Measurements from ENCODE around the gene ADGRA1.
A peak's percentile ranks its signal among the peaks of the same experiment; 100 is the strongest.
"Not testable (repeated sequence)": the region's sequence is repeated elsewhere in the genome, so short reads cannot be mapped to it uniquely, and the experiment has no call there.

ADGRA1 gene

GRCh38 chr10:133143546-133143945 is 55.8 kb downstream of the ADGRA1 start:
- DNase-seq (ENCODE audit: low spot score) = no peak

DNA sequence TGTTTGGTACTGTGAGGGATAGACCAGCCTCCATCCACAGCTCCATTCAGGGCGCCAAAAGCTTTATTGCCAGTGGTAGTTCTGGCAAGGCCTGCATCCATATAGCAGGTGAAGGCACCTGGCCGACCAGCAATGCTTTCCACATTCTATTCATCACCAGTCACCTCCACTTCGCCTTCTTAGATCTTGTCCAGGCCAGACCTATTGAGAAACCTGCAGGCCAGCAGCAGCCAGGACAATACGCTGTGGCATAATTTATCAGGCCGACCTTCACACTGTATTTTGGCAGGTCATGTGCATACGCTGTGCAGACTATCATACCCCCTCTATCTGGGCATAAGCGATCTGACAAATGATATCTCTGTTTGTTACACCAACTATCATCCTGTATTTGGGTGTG is 57.0 kb downstream of the ADGRA1 start:
- no peak for DNase-seq (ENCODE audit: low spot score)

- DNase-seq (ENCODE audit: low spot score) = no peak
These were observed 62.5 kb downstream of the ADGRA1 start for GRCh38 chr10:133150226-133150625.

DNA sequence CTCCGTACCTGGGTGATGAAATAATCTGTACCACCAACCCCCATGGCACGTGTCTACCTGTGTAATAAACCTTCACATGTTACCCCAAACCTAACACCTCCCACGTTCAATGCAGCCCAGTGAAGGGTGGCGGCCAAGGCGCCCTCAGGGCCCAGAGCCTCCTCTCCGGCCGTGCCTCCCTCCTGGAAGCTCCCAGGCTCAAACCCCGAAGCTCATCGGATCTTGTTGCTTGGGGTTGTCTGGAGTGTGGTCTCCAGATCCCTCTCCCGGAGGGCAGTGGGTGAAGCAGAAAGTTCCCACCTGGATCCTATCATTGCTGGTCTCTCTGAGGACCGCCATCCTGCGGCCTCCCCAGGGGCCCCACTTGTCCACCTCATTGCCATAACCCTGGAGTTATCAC is 62.9 kb downstream of the ADGRA1 start:
- DNase-seq (ENCODE audit: low spot score) = no peak

- not testable (repeated sequence) for DNase-seq (ENCODE audit: low spot score)
These were observed 63.3 kb downstream of the ADGRA1 start for GRCh38 chr10:133151071-133151470.

- peak; percentile 16 for DNase-seq (ENCODE audit: low spot score)
These were observed 63.8 kb downstream of the ADGRA1 start for GRCh38 chr10:133151543-133151972.

DNA sequence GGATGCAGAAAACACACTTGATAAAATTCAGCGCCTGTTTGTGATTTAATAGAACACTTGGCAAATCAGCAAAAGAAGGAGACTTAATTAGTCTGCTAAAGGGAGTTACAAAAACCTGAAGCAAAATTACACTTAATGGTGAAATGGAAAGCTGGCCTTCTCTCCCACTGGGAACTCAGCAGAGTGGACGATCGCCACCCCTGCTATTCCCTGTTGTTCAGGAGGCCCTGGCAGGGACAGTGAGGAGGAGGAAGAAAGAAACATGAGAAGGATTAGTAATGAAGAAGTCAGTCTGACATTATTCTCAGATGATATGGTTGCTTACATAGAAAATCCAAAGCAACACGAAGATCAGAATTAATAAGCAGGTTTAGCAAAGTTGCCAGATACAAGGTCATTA is 66.7 kb downstream of the ADGRA1 start:
- DNase-seq (ENCODE audit: low spot score) = no peak

DNA sequence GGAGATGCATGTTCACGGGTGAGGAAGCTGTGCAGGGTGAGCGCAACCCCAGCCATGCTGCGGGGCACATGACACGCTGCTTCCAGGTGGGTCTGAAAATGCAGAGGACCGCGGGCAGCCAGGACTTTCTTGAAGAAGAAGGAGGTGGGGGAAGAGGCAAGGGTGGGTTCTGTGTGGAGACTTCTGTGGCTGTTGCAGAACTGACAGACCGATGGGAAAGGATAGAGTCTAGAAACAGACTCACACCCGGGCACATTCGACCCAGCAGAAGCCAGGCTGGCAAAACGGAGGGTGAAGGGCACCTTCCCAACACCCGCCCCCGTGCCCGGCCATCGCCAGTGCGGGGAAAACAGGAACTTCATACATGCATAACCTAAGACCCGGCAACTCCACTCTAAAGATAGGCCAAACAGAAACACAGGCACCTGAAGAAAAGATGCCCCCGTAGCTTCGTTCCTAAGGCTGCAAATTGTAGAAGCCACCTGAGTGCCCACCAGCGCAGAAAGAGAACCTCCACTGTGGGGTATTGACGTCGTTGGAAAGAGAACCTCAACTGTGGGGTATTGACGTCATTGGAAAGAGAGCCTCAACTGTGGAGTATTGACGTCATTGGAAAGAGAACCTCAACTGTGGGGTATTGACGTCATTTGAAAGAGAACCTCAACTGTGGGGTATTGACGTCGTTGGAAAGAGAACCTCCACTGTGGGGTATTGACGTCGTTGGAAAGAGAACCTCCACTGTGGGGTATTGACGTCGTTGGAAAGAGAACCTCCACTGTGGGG is 67.5 kb downstream of the ADGRA1 start:
- no peak for DNase-seq (ENCODE audit: low spot score)

GRCh38 chr10:133156674-133157579 is 69.2 kb downstream of the ADGRA1 start:
- no peak for DNase-seq (ENCODE audit: low spot score)

DNA sequence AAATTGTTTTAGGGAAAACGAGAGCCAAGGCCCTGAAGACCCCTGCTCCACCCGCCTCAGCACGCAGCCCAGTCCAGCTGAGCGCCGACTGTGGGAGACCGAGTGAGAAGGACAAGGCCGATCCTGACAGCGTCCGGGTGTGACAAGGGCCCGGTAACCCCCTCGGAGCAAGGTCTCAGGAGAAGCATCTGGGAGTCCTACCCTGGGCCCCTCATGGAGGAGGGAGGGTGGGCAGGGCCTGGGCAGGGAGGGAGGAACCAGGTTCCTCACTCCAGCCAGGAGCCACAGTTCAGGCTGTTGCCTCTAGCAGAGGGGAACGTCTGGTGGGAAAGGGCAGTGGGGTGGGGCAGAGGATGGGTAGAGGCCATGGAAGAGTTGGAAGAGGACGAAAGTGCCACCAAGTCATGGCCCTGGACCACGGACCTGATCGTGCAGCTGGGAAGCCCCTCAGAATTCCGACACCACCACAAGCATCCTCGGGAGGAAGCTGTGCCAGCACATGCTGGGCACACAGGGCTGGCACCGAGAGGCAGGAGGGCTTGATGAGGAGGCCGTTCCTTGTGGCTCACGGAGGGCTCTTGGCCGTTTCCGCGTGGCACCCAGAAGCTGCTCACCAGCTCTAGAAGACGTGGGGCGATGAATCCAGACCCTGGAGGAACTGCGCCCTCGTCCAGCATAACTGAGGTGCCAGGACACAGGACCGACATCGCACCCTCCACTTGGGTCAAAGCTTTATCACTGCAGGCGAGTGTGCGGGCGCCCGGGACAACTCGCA is 70.1 kb downstream of the ADGRA1 start:
- no peak for DNase-seq (ENCODE audit: low spot score)

GRCh38 chr10:133158437-133158755 is 70.7 kb downstream of the ADGRA1 start:
- no peak for DNase-seq (ENCODE audit: low spot score)

DNA sequence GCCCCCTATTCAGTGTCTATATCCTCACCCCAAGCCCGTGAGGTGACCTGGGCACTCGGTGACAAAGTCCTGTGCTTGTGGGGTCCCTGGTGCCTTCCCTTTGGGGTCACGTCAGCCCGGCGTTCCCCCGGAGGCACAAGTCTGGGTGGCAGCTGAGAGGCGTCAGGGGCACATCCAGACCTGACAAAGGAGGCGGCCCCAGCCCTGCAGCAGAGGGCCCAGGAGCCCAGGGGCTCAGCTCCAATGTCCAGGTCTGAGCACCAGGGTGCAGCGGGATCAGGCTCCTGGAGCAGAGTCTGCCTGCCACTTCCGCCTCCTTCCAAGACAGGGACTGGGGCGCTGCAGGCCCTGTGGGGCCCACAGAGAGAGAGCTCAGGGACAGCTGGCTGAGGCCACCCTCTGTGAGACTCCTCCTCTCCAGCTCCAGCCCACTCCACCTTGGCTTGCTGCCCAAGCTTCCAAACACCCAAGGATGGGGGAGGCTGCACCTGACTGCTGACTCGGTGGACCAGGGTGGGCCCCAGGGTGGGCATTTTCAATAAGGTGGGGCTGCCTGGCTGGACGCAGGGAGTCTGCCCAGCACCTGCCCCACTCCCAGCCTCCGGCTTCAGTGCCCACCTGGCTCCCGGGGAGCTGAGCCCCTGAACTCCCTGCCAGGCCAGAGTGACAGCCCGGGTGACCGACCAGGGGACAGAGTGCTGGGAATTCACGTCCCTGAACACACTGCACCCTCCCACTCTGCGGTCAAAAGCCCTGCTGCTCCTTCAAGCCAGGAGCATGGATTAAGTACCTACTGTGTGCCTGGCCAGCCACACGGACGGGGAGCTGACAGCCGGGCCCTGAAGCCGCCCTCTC is 71.3 kb downstream of the ADGRA1 start:
- DNase-seq (ENCODE audit: low spot score) = no peak

DNA sequence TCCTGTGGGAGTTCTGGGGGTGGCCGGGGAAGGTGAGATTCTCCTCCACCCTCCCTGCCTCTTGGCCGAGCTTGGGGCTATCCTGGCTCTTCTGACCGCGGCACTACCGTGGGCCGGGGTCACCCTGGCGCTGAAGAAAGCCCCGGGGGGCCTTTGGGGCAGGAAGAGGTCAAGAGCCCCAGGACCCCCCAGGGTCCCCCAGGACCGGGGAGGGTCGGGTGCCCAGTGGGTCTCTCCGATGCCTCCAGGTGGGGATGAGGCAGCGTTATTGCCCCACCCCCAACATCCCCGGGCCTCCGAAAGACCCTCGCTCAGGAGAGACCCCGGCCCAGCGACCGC is 71.9 kb downstream of the ADGRA1 start:
- no peak for DNase-seq (ENCODE audit: low spot score)

DNA sequence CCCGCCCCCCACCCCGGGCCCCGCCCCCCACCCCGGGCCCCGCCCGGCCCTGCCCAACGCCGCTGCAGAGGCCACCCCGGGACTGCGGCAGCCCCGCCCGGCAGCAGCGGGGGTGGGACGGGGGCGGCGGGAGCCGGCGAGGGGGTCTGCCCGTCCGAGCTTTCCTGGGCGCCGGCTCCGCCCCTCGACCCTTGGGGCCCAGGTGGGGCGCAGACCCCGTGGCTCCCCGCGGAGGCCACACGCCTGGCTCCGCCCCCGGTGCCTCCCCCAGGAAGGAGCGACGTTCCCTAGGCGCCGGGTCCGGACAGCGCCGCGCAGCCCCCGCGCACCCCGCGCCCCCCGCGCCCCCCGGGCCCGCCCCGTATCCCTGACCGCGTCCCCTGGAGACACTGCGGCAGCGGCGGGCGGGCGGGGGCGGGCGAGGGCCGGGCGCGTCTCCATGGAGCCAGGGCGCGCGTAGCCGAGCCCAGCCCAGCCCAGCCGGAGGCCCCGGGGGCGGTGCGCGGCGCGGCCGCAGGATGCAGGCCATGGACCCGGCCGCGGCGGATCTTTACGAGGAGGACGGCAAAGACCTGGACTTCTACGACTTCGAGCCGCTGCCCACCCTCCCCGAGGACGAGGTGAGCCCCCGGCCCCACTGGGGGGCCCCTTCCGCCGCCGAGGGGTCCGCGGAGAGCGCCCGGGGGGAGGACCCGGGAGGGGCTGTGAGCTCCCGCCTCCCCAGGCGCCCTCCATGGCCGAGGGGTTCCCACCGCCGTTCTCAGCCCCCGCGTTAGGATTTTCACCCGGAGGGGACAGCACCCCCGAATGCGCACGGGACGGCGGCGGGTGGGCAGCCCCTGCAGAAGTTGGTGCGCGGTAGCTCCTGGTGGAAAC is 72.5 kb downstream of the ADGRA1 start, which contains the start of gene KNDC1:
KNDC1 (plus strand) TSS at position 270 of the 876 bp plus-strand sequence; CDS start at position 519, 249 bp downstream.
- no peak for DNase-seq (ENCODE audit: low spot score)

- no peak for DNase-seq (ENCODE audit: low spot score)
These were observed 73.2 kb downstream of the ADGRA1 start for GRCh38 chr10:133160826-133161471.

DNA sequence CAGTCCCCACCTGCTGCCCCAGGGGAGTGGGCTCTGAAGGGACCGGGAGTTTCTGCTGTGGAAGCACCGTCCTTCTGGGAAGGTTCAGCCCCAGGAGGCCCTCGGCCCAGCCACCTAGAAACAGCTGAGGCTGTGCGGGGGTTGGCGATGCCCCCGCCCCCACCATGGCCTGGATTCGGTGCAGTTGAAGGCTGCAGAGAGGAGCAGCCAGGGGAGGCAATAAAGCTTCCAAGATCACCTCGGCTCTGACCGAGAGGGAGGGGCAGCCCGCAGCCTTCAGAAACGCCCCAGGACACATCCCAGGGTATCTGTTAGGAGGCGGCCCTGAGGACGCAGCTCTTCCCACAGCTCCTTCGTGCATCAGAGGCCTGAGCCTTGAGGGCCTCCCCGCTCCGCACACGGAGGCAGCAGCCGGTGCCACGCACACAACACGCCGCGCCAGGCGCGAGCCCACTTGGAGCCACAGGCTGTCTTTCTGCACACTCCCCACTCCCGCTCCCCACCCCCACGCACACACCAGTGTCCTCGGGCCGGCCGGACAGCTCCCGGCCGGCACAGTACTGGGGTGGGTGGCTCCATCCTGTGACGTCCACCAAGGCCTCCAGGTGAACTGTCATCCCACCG is 73.9 kb downstream of the ADGRA1 start:
- no peak for DNase-seq (ENCODE audit: low spot score)

DNA sequence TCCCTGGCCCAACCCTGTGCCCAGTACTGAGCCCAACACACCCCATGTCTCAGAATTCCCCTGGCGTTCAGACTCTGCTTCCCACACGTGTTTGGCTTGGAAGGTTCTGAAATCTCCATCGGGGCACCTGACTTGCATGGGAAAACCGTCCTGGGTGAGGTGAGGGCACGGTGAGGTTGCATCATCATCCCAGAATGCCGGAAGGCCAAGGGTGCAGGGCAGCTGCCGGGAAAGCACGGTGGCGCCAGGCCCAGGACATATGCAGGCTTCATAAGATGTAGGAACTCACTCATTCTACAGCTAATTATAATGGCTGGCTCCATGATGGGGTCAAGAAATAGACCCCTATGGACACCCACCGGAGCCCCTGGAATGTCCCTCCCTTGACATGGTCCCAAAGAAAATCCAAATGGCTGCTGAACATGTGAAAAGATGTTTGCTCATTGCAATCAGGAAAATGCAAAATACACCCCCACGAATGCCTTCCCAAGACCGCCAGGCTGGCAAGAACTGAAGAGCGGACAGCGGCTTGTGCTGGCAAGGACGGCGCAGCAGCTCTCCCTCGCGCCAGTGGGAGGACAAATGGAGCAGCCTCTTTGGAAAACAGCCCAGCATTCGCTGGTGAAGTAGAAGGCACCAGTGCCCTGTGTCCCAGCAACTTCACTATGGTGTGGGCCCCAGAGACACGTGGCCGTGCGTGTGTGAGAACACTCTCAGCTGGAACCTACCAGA is 74.6 kb downstream of the ADGRA1 start:
- no peak for DNase-seq (ENCODE audit: low spot score)

DNA sequence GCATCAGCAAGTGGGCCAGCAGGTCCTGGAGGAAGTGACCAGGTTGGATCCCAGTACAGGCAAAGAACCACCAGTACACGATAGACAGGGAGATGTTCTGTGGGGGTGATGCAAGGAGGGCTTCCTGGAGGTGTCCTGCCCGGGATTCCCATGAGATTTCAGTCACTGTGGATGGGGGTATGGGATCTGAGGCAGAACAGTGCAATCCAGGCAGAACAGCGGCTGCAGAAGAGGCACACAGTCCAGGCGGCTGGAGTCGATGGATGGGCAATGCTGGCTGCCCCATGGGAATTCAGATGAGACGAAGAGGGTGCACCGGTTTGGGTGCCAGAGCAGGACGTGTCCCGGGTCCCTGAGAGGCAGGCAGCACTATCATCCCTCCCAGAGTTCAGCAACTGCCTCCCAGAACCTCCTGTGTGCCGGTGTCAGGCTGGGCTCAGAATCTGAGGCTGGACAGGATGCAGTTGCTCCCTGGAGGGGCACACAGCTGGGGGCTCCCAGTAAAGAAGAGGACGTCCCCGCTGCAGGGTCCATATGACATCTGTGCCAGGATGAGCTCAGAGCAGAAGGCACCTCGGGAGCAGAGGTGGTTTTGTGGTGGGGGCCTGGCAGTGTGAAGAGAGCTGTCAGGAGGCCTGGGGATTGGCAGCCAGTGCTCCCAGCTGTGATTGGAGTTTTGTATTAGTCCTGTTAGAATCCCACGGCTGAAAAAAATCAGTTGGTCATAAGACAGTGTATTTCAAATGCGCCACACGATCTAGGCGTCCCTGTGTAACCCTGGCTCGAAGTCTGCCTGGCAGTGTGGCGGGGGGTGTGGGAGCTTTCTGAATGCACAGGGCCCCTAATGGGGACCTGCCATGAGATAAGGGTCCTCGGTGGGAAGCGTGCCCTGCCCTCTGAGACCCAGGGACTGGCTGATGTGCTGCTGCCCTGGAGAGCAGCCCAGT is 75.5 kb downstream of the ADGRA1 start:
- DNase-seq (ENCODE audit: low spot score) = no peak
